Astrocyte of the hippocampus (primary cell): Measurements from ENCODE around the gene NSMF.

Experiments used
- DNase-seq: peaks from one replicate; pipeline ENCODE4 v3.0.0; 2011; ENCODE audit warnings: low read depth, low spot score

NSMF gene, protein sequence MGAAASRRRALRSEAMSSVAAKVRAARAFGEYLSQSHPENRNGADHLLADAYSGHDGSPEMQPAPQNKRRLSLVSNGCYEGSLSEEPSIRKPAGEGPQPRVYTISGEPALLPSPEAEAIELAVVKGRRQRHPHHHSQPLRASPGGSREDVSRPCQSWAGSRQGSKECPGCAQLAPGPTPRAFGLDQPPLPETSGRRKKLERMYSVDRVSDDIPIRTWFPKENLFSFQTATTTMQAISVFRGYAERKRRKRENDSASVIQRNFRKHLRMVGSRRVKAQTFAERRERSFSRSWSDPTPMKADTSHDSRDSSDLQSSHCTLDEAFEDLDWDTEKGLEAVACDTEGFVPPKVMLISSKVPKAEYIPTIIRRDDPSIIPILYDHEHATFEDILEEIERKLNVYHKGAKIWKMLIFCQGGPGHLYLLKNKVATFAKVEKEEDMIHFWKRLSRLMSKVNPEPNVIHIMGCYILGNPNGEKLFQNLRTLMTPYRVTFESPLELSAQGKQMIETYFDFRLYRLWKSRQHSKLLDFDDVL

DNA sequence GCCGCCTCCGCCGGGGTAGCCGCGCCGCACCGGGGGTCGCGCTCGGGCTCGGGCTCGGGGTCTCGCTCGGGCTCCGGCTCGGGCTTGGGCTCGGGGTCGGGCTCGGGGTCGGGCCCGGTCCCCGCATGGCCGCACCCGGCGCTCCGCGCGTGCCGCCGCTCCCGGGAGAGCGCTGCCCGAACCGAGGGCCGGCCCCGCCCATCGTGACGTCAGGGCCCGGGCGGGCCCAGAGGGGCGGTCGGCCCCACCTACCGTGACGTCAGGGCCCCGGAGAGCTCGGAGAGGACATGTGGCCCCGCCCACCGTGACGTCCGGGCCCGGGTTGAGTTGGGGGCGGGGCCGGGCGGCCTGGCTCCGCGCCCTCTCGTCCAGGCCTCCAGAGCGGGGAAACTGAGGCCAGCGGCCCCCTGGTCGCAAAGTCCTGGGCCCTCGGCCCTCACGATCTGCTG, at the start of gene NSMF:
Gene NSMF (minus strand): TSS at position 183 of the 449 bp plus-strand sequence. CDS start 232 bp downstream, outside the sequence.
- DNase-seq, result peak; percentile 98

DNA sequence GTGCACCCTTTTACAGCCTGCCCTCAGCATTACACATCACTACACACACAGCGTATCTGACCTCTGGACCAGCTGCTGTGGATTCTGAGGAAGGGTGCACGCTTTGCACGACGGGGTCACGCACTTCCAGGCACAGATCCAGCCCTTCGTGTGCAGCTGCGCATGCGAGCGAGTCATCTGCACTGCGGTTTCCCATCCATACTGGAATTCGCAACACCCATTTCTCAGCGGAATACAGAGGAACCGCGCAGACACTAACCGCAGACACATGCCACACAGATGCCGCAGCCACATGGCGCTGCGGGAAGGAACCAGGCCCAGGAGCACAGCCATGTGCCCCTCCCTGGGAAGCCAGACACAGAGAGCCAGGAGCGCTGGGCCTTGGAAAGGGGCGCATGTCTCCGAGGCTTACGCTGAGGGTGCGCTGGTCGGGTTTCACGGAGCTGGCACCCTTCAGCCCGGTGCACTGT, 47.6 kb upstream of the NSMF start:
- no peak for DNase-seq

DNA sequence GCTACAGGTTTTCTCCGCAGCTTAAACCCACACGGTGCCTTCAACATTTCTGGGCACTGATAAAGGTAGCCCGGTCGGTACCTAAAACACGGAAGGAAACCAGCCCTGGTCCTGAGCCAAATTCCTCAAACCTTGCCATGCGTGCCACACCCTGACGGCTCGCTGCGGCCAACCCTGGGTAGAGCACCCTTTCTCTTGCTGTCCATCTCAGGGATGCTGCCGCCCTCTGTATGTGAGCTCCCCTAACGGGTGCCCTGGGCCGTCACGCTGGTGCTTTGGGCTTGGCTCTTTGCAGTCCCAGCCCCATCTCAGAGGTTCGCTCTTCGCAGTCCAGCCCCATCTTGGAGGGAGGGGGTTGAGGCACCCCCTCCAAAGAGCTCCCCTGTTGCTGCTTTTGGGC, 47.1 kb upstream of the NSMF start:
- DNase-seq, result no peak

DNA sequence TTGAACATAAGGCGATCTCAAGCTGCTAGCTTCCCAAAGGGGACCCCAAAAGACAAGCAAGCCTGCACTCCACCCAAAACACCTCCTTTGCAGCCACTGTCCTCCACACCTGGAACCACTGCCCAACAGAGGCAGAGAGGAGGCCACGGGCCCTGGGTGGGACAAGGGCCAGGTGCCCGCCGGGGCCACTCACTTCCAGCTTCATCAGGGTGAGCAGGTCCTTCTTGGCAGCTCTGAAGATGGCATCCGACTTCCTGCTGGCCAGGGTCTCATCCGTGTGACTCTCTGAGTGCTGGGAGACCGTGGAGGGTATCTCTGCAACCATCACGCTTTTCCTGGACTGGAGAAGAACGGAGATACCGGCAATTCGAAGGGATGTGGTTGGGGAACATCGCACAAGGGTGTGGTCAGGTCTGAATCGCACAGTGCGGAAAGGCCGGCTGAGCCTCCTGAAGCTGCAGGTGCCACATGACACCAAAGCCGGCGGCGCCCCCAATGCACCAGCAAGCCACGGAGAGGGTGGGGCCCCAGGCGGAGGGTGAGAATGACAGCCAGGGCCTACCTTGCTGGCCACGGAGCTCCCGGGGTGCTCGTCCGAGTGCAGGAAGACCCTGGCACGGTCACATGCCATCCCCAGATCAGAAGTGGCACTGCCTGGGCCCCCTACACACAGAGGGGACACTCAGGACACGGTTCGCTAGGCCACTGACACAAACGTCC, 46.4 kb upstream of the NSMF start:
- DNase-seq, result no peak

DNA sequence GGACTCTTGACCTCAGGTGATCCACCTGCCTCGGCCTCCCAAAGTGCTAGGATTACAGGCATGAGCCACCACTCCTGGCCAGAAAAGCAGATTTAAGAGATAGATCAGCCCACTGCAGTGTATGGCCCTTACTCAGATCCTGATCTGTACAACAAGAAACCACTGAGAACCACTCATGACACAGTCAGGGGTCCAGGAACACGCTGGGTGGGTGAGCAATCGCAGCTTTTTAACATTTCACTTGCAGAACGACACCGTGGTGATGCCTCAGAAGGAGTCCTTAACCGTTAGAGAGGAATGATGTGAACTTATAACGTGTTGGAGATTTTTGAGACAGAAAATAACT, 45.3 kb upstream of the NSMF start:
- no peak for DNase-seq

DNA sequence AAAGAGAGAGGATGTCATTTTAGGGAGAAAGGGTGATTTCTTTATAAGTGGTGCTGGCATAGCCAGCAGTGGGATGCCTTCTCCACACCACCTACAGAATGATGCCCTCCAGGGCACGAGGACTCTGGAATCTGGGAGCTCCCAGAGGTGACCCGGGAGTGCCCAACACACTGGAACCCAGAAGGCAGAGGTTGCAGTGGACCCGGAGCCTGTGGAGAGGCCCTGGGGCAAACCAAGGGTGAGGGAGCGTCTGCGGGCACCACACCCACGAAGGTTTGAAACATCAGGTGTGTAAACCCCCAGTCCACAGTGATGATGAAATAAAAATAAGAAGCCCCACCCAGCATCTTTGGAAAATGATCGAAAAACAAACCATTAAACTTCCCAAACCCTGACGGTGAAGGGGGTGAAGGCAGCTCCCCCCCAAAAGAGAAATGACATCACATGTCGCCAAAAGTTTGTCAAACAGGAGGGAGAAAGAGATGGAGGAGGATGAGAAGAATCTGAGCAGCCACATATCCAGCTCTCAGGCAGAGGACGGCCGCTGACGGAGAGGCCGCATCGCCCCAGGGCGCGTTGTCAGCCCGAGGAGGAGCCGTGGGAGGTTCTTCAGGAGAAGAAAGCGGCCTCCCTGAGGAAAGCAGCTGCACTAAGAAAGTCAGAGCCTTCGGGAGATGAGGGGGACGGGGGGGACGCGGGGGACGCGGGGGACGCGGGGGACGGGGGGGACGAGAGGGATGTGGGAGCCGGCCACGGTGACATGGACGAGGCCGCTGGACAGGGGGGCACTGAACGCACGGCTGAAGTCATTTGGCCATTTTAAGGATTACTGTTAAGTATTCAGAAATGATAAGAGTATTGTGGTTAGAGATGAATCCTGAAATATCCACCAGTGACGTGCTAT, 43.1 kb upstream of the NSMF start:
- DNase-seq, result no peak

DNA sequence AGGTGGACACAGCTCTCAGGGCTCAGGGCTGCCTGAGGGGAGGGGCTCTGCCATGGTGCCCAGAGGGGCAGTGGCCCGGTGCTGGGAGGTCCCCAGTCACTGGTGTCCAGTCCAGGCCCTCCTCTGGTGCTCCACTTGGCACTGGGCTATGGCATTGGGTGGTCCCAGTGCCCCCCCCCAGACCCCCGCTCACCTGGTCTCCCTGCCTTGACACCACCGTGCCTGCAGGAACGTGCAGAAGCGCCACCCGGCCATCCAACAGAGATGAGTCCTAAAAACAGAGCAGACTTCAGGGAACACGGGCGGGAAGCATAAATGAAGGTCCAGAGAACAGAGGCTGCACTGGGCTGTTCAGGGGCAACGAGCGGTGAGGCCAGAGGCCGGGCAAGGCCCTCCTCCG, 42.3 kb upstream of the NSMF start:
- DNase-seq, result no peak

DNA sequence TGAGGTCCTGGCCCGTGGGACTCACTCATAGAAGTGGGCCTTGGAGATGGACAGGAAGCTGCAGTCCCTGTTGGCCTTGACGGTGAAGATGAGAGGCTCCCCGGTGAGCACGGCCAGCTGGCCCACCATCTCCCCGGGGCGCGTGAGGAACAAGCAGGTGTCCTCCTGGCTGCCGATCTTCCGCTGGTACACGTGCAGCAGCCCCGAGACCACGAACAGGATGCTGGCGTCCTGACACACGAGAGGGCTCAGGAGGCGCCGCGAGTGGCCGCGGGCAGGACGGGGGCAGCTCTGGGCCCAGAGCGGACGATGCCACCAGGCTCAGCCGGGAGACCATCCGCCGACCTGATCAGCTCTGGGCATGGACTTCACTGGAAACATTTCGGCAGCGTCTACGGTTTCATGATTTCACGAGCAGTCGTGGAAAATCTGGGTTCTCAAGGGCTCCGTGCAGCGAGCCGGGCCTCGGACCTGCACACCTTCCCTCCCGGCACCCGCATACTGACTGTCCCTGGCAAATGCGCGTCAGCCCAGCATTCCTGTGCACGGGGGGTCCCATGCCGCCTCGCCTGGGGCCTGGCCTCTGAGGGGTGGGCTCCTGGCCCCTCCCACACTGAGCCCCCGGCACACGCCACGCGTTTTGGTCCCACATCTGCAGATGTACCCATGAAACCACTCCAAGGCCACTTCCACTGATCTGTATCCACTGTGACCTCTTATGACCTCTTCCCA, 41.7 kb upstream of the NSMF start:
- no peak for DNase-seq

DNA sequence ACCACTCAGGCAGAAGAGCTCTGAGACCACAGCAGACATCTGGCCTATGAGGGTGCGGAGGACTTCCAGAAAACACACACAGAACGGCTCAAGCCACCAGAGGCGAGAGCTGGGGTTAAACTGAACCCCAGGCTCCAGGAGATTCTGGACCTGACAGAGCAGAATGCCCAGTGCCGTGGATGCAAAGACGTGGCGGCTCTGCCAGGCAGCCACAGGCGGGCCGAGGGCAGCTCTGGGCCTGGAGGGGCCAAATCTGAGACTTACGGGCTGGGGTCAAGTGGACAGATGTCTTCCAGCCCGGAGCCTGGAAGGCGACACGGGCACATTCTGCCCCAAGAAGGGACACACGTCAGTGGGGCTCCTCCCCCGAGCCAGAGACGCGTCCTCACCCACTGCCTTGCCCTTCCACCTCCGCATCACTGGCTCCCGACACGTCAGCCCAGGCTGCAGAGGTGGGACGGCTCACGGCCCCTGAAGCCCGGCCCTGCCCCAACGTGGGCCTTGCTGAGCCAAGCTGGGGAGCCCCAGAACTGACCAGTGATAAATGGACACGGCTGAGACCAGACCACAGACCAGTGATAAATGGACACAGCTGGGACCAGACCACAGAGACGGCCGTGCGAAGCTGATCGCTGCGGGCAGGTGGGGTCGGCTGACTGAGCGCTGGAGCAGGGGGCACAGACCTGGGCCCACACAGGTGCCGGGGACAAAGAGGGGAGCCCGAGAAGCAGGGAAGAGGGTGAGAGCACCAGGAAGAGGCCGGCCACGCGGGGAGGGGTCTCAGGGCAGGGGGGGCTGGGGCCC, 40.9 kb upstream of the NSMF start:
- no peak for DNase-seq

DNA sequence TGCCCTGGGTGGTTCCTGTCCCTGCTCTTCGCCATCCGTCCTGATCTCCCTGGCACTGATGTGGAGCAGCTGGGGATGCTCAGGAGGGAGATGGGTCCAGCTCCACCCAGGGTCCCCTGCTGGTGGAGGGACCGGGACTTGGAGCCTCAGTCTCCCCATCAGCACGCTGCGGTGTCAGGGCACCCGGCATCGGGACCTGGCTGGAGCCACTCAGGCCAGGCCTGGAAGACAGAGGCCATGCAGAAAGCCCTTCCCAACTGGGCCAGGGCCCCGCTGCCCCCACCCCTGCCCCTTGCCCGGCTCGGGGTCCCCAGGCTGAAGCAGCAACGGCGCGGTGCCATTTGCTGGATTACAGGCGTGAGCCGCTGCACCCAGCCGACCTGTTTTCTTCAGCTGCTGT, 40.3 kb upstream of the NSMF start:
- no peak for DNase-seq

DNA sequence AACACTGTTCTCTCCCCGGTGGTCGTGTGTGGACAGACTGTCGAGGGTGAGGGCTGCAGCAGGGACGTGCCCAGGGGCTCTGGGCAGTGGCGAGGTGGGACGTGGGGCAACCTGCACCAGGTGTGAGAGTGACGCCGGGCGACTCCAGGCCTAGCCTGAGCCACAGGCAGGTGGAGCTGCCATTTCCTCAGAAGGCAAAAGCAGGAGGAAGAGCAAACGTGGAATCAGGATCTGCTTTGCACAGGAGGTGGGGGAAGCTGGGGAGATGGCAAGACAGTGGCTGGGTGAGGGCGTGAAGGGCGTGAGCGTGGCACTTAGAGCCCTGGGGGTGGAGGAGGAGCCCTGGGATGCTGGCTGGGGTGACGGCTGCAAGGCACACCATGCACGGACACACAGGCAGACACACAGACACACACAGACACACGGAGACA, 39.6 kb upstream of the NSMF start:
- DNase-seq, result no peak

DNA sequence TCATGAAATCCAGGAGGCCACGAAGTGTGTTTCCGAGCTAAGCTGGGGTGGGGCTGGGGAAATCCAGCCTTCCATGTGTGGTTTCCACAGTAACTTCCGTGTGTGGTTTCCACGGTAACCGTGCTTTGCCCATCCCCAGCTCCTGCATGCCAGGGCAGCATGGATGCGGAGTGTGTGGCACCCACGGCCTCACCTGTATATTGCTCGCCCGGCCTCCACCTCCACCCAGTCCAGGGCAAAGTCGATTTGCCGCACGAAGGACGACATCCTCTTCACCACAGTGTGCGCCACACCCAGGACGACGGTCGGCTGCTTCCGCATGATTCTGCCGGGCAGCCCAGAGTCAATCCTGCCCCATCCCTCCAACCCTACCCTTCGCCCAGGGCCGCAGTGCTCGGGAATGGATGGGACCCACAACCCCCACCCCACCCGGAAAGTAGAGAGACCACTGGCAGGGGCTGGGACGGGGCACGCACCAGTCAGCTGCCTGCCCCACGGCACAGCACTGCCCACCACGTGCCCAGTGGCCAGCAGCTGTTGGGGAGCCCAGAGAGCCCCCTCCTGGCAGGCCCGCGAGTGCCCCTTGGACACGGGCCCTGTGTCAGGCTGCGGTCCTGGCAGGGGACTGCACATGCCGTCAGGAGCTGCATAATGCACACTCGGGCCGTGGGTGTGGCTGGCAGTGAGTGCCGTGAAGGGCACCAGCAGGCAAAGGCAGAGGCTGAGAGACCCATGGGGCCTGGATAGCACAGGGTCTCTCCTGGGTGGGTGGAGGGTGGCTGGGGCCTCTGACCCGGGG, 39.0 kb upstream of the NSMF start:
- no peak for DNase-seq

DNA sequence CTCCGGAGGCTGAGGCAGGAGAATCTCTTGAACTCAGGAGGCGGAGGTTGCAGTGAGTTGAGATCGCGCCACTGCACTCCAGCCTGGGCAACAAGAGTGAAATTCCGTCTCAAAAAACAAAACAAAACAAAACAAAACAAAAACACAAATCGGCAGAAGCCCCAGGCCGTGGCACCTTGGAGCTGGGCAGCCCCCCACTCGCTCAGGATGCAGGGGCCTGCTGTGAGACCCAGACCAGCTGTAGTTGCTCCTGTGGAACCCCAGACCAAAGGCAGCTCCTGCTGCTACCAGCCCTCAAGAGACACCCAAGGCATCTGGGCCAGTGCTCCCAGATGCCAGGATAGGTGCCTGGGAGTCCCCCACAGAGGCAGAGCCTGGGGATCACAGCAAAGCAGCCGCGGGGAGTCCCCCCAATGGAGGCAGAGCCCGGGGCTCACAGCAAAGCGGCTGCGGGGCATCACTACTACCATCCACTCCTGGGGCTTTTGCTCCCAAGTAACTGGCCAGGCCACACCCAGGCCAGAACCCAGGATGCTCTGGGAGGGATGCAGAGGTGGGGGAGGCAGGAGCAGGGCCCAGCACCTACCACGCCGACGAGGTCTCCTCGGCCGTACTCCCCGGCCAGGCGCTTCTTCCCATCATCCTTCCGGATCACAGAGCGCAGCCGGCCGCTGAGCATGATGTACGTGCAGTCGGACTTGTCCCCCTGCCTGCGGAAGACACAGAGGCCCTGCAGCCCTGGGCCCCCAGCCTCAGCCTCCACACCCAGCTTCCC, 37.7 kb upstream of the NSMF start:
- DNase-seq, result no peak

DNA sequence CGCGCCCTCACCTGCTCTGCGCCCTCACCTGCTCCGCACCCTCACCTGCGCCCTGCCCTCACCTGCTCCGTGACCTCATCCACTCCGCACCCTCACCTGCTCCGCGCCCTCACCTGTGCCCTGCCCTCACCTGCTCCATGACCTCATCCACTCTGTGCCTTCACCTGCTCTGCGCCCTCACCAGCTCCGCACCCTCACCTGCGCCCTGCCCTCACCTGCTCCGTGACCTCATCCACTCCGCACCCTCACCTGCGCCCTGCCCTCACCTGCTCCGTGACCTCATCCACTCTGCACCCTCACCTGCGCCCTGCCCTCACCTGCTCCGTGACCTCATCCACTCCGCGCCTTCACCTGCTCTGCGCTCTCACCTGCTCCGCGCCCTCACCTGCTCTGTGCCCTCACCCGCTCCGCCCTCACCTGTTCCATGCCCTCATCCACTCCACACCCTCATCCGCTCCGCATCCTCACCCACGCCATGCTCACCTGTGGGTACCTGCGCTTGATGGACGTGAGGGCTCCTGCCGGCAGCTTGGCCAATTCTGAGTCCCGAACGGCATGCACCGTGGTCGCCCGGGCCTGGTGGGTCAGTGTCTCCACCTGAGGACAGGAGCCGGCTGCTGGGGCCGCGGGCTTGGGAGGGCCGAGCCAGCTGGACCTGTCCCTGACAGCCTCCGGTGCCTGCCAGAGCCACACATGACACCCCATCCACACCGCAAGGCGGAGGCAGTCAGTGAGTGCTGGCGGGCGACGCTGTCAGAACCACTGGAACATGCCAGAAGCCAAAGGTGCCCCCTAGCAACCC, 35.6 kb upstream of the NSMF start:
- DNase-seq, result no peak

DNA sequence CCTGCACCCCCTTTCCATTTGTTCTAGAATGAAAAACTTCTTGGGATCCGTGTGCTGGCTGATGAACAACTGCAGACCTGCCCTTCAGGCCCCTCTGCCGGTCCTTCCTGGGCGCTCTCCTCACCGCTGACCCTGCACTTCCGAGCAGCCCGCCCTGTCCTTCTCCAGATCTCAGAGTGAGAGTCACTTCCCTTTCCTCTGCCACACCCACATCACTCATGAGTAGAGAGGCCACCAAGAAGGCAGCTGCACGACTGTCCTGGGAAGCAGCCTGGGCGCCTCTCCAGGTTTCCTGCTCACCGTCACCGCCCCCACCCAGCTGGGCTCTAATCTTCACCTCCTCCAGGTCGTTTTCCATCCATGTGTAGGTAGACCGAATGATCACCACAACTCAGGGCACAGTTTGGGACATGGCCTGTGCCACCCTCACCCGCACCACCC, 35.0 kb upstream of the NSMF start:
- DNase-seq, result no peak

DNA sequence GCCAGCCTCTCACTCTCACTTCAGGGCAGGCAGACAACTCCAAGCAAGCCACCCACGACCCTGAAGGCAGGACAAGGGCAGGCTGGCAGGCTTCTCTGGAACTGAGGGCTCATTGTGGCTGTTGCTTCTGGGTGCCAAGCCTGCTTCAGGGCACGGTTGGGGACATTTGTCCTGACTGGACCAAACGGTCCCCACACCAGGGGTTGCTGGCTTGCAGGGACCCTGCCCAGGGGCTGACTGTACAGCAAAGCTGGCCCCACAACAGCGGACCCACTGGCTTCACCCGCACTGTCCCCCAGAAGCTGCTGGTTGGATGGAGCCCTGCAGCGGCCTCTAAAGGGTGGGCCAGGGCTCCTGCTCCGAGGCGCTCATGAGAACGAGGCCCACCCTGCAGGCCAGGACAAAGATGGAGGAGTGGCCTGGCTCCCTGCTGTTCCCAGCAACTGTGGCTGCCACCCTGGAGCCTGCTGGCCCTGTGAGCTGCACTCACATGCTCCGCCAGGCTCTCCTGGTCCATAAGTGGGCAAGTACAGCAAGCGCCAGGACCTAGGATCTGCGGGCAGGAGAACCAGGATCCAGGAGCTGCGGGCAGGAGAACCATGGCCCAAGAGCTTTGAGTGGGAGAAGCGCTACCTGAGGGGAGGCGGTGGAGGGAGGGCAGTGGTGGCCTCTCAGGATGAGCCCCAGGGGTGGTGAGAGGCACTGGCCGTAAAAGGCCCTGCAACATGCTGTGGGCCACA, 34.4 kb upstream of the NSMF start:
- DNase-seq, result no peak
